HFF-Myc (cell line): Measurements from ENCODE around the gene TGM4.

Experiments
- DNase-seq: peaks from one replicate; pipeline ENCODE4 v3.0.0-alpha.2; 2011; ENCODE audit warnings: low read depth; ENCODE audit errors: extremely low read depth
- H3K4me3 ChIP-seq: replicated peaks from 2 replicates; pipeline ENCODE4 v1.5.1; 2011; ENCODE audit warnings: low read depth, mild to moderate bottlenecking, control low read depth, low read length
- TF ChIP-seq, protein P1 (sequence below): IDR thresholded peaks from 2 replicates; pipeline ENCODE4 v1.5.1; 2012; ENCODE audit warnings: mild to moderate bottlenecking, low read depth, low read length, control low read depth; ENCODE audit errors: missing control alignments

Gene TGM4

DNA sequence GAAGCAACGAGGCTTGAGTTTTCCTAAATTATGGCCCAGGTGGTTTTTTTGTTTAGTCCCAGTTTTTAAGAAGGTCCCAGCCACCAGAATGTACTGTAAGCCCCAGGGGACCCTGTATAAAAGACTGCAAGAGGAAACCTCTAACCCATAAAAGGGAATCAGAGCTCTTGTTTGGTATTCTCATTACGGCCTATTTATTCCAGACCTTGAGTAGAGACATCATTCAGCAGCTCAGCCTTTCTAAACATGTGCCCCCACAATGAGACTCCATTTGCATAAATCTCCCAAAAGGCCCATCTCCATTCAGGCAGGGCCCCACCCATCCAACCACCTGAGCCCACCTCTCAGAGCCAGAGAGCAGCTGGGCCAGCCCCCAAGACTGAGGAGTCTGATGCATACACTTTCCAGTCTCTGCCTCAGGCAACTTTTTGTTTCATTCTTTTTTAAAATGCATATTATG lies 75.9 kb downstream of the TGM4 start:
- no peak for DNase-seq
- TF ChIP-seq, protein P1, sequence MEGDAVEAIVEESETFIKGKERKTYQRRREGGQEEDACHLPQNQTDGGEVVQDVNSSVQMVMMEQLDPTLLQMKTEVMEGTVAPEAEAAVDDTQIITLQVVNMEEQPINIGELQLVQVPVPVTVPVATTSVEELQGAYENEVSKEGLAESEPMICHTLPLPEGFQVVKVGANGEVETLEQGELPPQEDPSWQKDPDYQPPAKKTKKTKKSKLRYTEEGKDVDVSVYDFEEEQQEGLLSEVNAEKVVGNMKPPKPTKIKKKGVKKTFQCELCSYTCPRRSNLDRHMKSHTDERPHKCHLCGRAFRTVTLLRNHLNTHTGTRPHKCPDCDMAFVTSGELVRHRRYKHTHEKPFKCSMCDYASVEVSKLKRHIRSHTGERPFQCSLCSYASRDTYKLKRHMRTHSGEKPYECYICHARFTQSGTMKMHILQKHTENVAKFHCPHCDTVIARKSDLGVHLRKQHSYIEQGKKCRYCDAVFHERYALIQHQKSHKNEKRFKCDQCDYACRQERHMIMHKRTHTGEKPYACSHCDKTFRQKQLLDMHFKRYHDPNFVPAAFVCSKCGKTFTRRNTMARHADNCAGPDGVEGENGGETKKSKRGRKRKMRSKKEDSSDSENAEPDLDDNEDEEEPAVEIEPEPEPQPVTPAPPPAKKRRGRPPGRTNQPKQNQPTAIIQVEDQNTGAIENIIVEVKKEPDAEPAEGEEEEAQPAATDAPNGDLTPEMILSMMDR = no peak
- H3K4me3 ChIP-seq = no peak overlapping the region

DNA sequence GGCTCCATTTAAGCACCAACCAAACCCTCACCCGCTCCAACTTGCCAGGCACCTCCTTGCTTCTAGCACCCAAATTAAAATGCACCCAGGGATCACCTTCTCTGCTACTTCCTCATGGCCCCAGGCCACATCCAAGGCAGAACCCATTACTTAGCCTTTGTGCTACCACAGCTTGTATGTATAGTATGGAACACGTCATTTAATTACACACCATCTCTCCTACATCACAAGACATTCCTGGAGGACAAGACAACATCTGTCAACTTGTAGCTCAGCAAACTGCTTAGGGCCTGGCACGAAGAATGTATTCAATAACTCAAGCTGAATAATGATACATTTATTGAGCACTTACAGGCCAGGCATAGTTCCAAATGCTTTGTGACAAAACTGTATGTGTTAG lies 78.3 kb downstream of the TGM4 start:
- TF ChIP-seq, protein P1 = no peak
- no peak for DNase-seq
- no peak overlapping the region for H3K4me3 ChIP-seq

DNA sequence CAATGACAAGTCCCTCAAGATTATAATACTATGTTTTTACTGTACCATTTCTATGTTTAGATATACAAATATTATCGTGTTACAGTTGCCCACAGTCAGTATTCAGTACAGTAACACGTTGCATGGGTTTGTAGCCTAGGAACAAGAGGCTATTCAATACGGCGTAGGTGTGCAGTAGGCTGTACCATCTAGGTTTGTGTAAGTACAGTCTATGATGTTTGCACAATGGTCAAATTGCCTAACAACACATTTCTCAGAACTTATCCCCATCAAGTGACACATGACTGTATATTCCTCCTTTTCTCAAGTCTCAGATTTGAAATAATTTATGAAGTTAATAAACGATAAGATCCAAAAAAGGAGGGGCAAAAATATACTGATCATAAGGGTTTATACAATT lies 79.9 kb downstream of the TGM4 start:
- TF ChIP-seq, protein P1 = no peak
- no peak for DNase-seq
- no peak overlapping the region for H3K4me3 ChIP-seq

DNA sequence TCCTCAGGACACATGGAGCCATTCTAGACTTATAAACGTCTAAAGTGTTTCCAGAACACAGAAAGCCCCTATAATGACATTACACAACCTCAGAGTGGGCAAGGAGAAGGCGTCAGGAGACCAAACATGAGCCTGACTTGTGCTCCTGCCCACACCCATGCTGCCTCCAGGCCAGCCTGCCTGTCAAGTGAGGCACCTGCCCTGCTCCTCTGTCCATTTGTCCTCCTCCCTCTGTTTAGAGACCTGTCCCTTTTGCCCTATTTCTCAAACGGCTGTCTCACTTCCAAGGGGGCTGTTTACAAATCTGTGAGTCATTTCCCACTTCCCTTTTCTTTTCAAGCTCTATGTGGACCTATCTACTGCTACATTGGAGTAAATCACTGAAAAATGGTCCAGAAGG lies 80.6 kb downstream of the TGM4 start:
- no peak for DNase-seq
- TF ChIP-seq, protein P1 = no peak
- H3K4me3 ChIP-seq = no peak overlapping the region

DNA sequence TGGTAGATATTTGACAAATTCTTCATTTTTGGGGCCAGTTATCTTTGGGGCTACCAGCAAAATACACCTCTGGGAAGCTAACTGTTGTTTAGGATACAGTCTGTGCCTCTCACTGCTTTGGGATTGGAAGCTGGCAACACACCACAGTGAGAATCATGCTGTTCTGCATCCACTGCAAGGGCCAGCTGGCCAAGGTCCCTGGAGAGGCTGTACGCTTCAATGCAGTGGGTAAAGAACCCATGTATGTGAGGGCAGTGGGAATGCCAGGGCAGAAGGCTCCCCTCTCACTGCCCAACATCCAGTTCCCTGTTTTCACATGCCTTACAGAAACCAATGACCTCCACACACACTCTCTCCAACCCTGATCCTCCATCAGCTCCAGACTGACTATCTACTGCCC lies 81.5 kb downstream of the TGM4 start:
- TF ChIP-seq, protein P1 = no peak
- H3K4me3 ChIP-seq = no peak overlapping the region
- no peak for DNase-seq

DNA sequence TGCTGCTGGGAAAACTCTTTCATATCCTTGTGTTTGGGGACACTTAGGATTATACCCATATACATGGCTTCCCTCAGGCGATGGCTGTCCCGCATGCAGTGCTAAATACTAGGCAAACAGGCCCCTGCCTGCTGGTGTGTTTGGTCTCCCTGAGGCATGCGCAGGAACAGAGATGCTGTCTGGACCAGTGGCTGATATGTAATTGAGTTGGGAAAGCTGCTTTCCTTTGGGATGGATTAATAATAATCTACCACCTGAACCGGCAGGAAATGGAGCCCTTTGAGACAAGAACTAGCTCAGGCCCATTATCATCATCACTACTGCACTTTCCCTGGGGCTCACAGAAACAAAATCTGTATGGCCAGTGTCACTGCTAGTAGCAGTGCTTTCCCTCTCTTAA lies 83.6 kb downstream of the TGM4 start:
- TF ChIP-seq, protein P1 = no peak

DNA sequence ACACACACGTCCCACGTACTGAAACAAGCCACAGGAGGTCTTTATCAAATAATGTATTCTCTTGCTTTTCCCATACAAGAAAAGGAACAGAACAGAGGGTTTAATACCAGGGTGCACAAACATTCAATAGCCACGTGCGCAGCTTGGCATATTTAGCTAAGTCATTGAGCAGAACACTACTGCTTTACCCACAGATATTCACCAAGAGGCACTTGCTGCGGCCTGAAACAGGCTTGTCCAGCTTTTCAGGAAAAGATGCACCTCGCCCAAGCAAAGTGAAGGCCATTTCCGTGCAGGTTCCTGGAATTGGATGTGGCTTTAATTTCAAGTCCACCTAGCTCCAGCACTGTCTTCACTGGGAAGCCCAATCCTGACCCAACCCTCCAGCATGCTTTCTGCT lies 84.0 kb downstream of the TGM4 start:
- TF ChIP-seq, protein P1 = no peak
- no peak for DNase-seq

More for the DNA sequence above, 83.6 kb downstream of the TGM4 start:
- DNase-seq = no peak
- H3K4me3 ChIP-seq = no peak overlapping the region

More for the DNA sequence above, 84.0 kb downstream of the TGM4 start:
- no peak overlapping the region for H3K4me3 ChIP-seq
